Measurements from ENCODE around the gene SH3GL3.

DNA sequence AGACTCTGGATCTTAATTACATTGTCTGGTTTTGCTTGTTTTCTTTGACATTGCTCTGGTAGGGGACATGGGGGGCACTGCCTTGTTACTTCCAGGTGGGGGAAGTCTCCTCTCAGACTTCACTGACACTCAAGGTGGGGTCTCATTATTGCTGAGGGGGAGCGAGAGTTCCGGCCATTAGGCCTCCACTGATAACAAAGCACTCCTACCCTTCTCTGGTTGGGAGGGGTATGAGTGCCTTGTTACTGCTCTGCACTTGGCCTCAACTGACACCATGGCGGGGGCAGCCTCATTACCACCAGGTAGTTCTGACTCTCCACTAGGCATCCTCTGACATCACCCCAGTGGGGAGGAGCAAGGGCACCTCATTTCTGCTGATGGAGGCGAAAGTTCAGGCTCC is 25.7 kb downstream of the SH3GL3 start:
- no peak for TF ChIP-seq POLR2AphosphoS5 (IDR thresholded peaks at IDR 0.05; ENCODE audit: low read depth, low read length)
- no peak for TF ChIP-seq REST (IDR thresholded peaks at IDR 0.05; ENCODE audit: insufficient read depth in 1 of 2, low read depth in 2 of 2, low read length in 2 of 2)
- TF ChIP-seq TAF1 (IDR thresholded peaks at IDR 0.05; ENCODE audit: borderline replicate concordance, insufficient read depth, low read length), result no peak
- no peak for TF ChIP-seq FOXP2 (optimal IDR thresholded peaks at IDR 0.05; ENCODE audit: borderline replicate concordance, extremely low read depth, extremely low read length, insufficient read depth)
- no peak for TF ChIP-seq SIN3A (IDR thresholded peaks at IDR 0.05; ENCODE audit: borderline replicate concordance, insufficient read depth, low read length)

Data from PFSK-1 (cell line).